Stimulated activated naive CD4-positive, alpha-beta T cell (primary cell): ENCODE data around the gene NHSL1.

ENCODE experiments used
- DNase-seq, 6 experiments: peaks; one replicate each; lab custom pipeline; 2025; lab: John Stamatoyannopoulos, UW

The NHSL1 gene

GRCh38 chr6:138524526-138524925 lies 25.2 kb upstream of the NHSL1 start:
- DNase-seq, result no peak

DNA sequence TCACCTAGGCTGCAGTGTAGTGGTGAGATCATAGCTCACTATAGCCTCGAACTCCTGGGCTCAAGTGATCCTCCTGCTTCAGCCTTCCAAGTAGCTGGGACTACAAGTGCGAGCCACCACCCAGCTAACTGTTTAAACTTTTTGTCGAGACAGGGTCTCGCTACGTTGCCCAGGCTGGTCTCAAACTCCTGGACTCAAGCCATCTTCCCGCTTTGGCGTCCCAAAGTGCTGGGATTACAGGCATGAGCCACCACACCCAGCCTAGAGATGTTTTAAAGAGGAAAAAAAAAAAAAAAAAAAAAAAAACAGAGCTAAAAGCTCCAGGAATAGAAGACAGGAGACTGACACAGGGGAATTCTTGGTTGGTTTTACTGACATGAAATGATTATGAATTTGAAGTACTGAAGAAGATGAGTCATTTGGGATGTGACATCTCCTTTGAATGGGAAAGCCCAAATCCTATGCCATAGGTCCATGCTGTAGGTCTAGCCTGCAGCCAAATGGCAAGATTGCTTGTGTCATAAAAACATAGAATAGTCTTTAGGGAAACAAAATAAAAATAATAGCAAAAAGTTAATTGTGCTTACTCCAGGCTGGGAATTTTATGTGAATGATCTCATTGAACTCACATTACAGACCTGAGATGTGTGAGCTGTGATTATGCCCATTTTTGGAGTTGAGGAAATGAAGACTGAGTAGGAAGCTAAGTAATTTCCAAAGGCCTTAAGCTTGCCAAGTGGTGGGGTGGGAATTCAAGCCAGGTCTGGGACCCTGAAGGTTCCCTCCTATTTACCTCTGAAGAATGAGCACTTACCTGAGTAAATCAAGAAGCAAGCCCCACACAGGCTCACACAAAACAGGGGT lies 24.3 kb upstream of the NHSL1 start:
- DNase-seq, result no peak

- DNase-seq, result no peak
These were observed 23.3 kb upstream of the NHSL1 start for GRCh38 chr6:138522611-138523010.

GRCh38 chr6:138521790-138522189 lies 22.5 kb upstream of the NHSL1 start:
- DNase-seq, result no peak

- DNase-seq, result peak in 1 of 6 experiments; percentile 7
These were observed 21.2 kb upstream of the NHSL1 start for GRCh38 chr6:138520463-138520862.

DNA sequence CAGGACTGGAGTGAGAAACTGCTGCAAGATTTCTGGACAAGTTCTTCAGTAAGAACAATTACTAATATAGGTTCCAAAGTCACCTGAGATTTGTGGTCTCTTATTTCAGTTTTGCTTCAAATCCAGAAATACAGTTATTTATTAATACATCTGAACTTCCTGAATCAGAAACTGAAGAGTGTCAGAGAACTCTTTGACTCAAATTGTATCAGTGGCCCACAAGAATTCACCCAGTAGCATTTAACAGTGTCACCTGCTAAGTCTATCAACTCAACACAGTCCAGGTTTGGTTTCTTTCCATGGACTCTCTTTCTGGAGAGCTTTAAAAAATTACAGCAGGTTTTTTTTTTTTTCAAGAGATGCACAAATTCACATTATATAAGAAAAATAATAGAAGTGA lies 18.8 kb upstream of the NHSL1 start:
- no peak for DNase-seq

GRCh38 chr6:138517635-138518034 lies 18.3 kb upstream of the NHSL1 start:
- DNase-seq, result peak; percentile 5 to 63 (median 35)

DNA sequence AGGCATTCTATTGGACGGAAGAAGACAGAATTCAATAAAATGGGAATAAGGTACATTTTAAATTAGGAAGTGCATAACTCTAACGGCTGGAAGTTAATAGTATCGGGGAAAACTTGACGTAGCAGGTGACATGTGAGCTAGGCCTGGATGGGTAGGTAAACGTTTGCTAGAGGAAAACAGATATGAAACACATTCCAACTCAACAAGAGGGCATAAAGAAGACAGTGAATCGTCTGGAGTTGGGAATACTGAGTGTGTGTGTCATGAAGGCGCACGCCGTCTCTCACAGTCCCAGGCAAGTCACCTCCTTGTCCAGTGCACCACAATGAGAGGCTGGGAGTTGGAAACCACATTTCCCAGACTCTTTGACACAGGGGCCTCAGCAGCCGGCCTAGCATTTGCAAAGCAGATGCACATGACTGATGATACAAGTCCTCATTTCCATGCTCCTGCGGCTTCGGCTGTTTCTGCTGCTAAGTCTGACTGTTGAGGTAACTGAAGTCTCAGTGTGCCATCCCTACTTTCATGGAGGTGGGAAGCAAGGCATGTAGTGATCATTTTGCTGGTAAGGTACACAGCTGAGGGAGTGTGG lies 16.5 kb upstream of the NHSL1 start:
- DNase-seq, result no peak

GRCh38 chr6:138514860-138515540 lies 15.7 kb upstream of the NHSL1 start:
- no peak for DNase-seq

GRCh38 chr6:138512609-138513008 lies 13.3 kb upstream of the NHSL1 start:
- DNase-seq, result no peak

- DNase-seq, result no peak
These were observed 10.8 kb upstream of the NHSL1 start for GRCh38 chr6:138510093-138510492.

GRCh38 chr6:138509371-138509770 lies 10.1 kb upstream of the NHSL1 start:
- DNase-seq, result peak; percentile 5 to 22 (median 15)

DNA sequence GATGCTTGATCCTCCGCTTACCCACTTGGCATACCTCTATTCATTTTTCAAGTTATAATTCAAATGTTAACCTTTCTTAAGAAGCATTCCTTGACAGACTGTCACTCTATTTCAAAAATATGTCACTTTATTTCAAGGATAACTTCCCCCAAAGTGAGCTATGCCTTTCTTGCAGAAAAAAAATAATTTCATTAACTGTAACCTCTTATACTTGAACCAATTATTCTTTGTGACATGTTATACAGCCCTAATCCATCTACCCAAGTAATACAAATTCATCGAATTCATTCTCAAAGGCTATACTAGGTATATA lies 9.3 kb upstream of the NHSL1 start:
- DNase-seq, result no peak

DNA sequence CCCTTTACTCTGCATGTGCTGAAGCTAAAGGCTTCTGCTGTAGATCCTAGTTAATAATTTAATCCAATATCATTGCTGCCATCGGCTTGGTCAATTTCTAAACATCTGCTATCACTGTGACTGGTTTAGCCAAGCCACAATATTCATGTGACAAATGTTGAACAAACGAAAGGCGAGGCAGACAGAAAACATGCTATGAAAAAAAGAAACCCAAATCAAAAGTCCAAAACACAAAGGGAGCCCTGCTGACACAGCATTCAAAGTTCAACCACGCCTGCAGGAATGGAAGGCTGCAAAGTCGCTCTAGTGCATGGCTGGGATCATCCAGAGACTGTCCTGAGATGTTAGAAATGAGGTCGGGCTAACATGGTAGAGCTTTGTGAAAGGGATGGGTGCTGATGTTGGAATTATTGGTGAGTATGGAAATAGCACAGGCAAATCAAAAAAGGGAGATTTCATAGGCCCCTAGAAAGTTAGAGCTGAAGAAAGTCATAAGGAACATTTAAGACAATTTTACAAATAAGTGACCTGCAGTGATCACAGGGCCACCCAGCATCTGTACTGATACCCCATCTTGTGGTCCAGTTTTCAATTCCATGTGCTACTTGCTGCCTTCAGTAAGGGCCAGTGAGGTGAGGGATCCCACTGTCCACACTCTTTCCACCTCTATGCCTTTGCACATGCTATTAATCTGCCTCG lies 8.8 kb upstream of the NHSL1 start:
- DNase-seq, result no peak

GRCh38 chr6:138504764-138505689 lies 5.7 kb upstream of the NHSL1 start:
- DNase-seq, result no peak

GRCh38 chr6:138503881-138504680 lies 4.8 kb upstream of the NHSL1 start:
- no peak for DNase-seq

- DNase-seq, result no peak
These were observed 3.3 kb upstream of the NHSL1 start for GRCh38 chr6:138502546-138502945.

DNA sequence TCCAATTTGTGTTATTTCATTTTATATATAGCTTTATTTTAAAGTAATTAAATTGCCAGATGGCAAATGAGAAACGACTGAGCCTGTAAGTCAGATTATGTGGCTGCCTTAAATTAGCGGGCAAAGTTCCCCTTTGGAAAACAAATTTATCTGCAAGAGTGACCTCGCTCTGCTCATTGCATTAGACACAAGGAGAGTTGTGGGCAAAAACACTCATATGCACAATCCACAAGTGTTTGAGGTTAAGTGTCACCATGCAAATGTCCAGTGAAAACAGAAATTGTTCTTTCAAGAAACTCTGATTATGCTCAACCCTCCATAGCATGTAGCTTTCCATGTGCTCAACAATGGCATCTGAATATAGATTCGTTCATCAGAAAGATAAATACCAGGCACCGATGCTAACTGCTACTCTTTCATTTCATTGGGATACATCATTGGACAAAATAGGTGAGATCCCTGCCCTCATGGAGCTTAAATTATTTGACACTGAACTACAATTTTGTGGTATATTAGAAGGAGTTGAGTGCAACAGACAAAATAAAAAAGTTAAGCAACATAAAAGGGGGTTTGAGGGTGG lies 1.7 kb upstream of the NHSL1 start:
- no peak for DNase-seq

- DNase-seq, result no peak
These were observed 861 bp upstream of the NHSL1 start for GRCh38 chr6:138500045-138500665.
